Ishikawa (cell line): ENCODE results near the gene FAM83G.

ENCODE experiments used
- CEBPB ChIP-seq: IDR thresholded peaks from 2 replicates; pipeline ENCODE4 v1.6.1; 2012
- CREB1 ChIP-seq: IDR thresholded peaks from 2 replicates; pipeline ENCODE4 v1.6.1; 2012; ENCODE audit warnings: low read depth
- EP300 ChIP-seq: IDR thresholded peaks from 2 replicates; pipeline ENCODE4 v1.6.1; 2012; ENCODE audit warnings: borderline replicate concordance
- MAX ChIP-seq: IDR thresholded peaks from 2 replicates; pipeline ENCODE4 v1.6.1; 2012
- RAD21 ChIP-seq: IDR thresholded peaks from 2 replicates; pipeline ENCODE4 v1.6.1; 2012; ENCODE audit warnings: low read depth
- REST ChIP-seq: IDR thresholded peaks from 2 replicates; pipeline ENCODE4 v1.6.1; 2012; ENCODE audit warnings: low read depth, mild to moderate bottlenecking
- TAF1 ChIP-seq: IDR thresholded peaks from 2 replicates; pipeline ENCODE4 v1.6.1; 2012; ENCODE audit warnings: low read depth, mild to moderate bottlenecking
- TCF12 ChIP-seq: IDR thresholded peaks from 2 replicates; pipeline ENCODE4 v1.6.1; 2012; ENCODE audit warnings: low read depth
- USF1 ChIP-seq: IDR thresholded peaks from 2 replicates; pipeline ENCODE4 v1.6.1; 2012
- ZBTB7A ChIP-seq: IDR thresholded peaks from 2 replicates; pipeline ENCODE4 v1.6.1; 2012; ENCODE audit warnings: low read depth

DNA sequence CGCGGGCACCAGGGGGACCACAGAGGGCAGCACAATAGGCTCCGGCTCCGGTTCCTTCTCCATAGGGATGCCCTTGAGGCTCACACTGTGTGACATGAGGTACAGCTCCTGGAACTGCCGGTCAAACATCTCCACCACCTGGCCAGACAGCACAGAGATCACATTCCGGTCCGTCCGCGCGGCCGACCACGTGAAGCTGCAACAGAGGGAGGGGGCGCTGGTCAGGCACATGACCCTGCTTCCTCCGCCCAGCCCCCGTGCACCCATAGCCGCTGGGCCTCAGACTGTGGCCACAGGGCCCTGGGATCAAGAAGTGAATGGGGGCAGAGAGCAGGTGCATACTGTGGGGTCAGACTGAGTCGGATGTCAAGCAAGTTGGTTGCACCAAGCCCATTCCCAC is 25.9 kb downstream of the FAM83G start:
- TF ChIP-seq CEBPB (no peak), REST (no peak), TAF1 (no peak), ZBTB7A (no peak), EP300 (no peak), USF1 (no peak), RAD21 (no peak), TCF12 (no peak), MAX (no peak), CREB1 (no peak)
